GM20000 (cell line): Measurements from ENCODE around the gene SIX3.

Source experiments
- DNase-seq: peaks from one replicate; pipeline ENCODE4 v3.0.0; 2012; ENCODE audit warnings: low spot score
- TF ChIP-seq, protein P1 (sequence below): IDR thresholded peaks from 2 replicates; pipeline ENCODE4 v1.5.1; 2012; ENCODE audit warnings: mild to moderate bottlenecking, control low read depth; ENCODE audit errors: extremely low read depth, missing control alignments

The SIX3 gene

DNA sequence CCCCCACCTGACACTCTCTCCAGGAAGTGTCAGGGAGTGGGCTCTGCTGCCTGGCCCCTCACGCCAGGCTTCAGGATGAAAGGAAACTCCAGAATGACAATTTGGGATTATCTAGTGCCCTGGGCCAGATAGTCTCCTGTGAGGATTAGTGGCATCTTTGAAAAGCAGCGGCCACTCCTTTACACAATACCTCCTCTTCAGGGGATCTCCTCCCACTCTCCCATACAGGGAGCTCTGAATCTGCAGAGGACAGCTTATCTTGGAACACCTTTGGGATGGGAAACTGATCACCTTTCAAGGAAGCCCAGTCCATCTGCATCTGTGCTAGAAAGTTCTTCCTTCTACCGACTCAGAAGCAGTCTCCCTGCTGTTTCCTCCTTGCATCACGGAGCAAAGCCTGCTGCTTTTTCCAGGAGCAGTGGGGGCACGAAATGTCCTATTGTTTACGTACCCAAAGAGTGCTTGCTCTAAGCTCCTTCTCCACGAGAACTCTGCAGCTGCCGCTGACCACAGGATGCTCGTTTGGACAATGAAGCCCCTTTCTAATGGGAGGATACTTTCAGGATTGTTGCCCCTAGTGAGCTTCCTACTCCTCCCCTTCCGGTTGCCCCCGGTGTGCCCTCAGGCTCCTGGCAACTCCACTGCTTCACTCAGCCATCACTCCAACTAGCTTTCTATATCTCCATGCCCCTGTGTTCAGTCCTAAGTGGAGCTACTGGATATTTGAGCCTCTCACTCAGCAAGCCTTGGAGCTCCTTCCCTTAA is 31.5 kb downstream of the SIX3 start:
- no peak for DNase-seq

GRCh38 chr2:44974064-44974715 is 32.7 kb downstream of the SIX3 start:
- TF ChIP-seq, protein P1, sequence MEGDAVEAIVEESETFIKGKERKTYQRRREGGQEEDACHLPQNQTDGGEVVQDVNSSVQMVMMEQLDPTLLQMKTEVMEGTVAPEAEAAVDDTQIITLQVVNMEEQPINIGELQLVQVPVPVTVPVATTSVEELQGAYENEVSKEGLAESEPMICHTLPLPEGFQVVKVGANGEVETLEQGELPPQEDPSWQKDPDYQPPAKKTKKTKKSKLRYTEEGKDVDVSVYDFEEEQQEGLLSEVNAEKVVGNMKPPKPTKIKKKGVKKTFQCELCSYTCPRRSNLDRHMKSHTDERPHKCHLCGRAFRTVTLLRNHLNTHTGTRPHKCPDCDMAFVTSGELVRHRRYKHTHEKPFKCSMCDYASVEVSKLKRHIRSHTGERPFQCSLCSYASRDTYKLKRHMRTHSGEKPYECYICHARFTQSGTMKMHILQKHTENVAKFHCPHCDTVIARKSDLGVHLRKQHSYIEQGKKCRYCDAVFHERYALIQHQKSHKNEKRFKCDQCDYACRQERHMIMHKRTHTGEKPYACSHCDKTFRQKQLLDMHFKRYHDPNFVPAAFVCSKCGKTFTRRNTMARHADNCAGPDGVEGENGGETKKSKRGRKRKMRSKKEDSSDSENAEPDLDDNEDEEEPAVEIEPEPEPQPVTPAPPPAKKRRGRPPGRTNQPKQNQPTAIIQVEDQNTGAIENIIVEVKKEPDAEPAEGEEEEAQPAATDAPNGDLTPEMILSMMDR: no peak
- DNase-seq: no peak

More for the DNA sequence above, 31.5 kb downstream of the SIX3 start:
- TF ChIP-seq, protein P1: no peak

DNA sequence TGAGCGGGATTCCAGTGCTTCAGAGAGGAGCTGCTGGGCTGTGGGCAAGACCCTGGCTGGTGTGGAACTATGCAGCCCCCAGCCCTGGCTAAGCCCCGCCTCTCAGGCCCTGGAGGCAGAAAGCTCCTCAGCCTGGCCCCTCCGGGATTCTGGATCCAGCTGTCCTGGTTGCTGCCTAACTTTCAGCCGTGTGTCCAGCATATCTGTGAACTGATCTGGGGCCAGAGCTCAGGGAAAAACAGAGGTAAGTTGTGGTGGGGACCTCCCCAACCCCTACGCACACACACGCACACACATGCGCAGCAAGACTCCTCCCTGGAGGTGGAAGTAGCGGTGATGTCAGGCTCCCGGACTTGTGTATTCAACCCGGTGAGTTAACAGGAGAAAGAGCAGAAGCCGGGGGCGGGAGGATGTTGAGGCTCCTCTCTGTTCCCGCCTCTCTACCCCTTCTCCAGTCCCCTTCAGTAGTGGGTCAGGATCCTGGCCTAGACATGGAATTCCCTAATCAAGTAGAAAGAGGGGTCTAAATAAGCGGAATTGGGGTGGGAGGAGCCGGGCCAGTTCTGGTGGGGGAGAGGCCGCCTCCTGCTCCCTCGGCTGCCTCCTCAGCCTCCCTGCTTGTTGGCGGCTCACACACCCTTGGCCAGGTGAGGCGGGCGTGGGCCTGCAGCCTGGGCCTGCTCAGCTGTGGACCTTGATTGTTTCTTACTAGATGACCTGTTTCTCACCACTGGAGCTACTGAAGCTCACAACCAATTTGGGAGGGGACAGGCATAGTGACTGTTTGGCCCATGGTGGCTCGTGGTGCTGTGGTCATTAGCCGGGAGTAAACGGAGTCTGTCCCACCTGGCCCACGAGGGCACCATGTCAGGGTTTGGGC is 34.3 kb downstream of the SIX3 start:
- no peak for DNase-seq
- TF ChIP-seq, protein P1: no peak

DNA sequence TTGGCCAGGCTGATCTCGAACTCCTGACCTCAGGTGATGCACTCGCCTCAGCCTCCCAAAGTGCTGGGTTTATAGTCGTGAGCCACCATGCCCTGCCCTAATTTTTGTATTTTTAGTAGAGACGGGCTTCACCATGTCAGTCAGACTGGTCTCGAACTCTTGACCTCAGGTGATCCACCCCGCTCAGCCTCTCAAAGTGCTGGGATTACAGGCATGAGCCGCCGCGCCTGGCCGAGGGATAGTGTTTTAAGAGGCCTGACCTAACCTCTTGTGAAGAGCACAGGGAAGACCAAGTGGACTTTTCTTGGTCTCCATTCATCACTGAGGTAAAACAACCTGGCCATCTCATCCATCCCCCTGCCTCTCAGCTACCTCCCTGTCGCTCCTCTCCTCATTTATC is 38.1 kb downstream of the SIX3 start:
- TF ChIP-seq, protein P1: no peak

GRCh38 chr2:44980751-44981713 is 39.5 kb downstream of the SIX3 start:
- TF ChIP-seq, protein P1: no peak
- no peak for DNase-seq

More for the DNA sequence above, 38.1 kb downstream of the SIX3 start:
- DNase-seq: no peak

DNA sequence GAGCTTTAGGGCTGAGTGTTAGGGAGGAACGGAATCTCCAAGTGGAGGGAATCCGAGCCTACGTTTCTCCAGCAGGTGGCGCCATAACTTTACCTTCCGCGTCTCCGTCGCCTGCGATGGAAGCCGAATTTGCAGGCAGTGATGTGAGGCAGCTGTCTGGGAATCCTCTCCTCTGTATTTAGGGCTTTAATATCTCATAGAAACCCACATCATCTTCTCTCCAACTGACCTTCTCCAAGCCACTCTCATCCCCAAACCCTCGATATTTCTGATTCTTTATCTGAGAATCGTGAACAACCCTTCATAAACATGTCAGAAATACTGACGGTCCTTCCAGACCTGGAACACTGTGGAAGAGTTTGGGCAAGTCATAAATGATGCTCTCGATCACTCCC is 40.2 kb downstream of the SIX3 start:
- TF ChIP-seq, protein P1: peak; percentile 74

More for the DNA sequence above, 40.2 kb downstream of the SIX3 start:
- DNase-seq: peak; percentile 81
